Measurements from ENCODE around the gene PEAK1. TPM values are rescaled to one million over a fixed set of nuclear protein-coding genes. Genes with fewer than 3 reads are reported as not detected.

The PEAK1 gene
- total RNA-seq, 4 donors from 2014 or later: 14.5 to 31.1 (median 25.9) TPM

- DNase-seq (ENCODE audit: low spot score in 2 of 2): no peak
- H3K27me3 ChIP-seq: no peaks in the 10 kb centered on the region
- no peak overlapping the region for H3K4me3 ChIP-seq
- no peaks in the 10 kb centered on the region for H3K9me3 ChIP-seq
- 53% methylated on average over 2 of the region's 2 CpGs for WGBS
- no peaks in the 10 kb centered on the region for H3K36me3 ChIP-seq
- H3K27ac ChIP-seq: no peak overlapping the region
- H3K4me1 ChIP-seq: peaks cover 21% of the 10 kb centered on the region
- TF ChIP-seq CTCF (IDR thresholded peaks at IDR 0.05): no peak
- no peak for TF ChIP-seq EP300 (IDR thresholded peaks at IDR 0.05)
- TF ChIP-seq POLR2AphosphoS5 (IDR thresholded peaks at IDR 0.05): no peak
- TF ChIP-seq POLR2A (IDR thresholded peaks at IDR 0.05): no peak
Observed at GRCh38 chr15:77327168-77327567, 92.7 kb downstream of the PEAK1 start.

GRCh38 chr15:77326366-77326765 is 93.5 kb downstream of the PEAK1 start:
- DNase-seq (ENCODE audit: low spot score in 2 of 2): no peak
- Histone ChIP-seq H3K9me3 (no peaks in the 10 kb centered on the region), H3K36me3 (no peaks in the 10 kb centered on the region), H3K27ac (no peak overlapping the region), H3K27me3 (no peaks in the 10 kb centered on the region), H3K4me3 (no peak overlapping the region), H3K4me1 (peaks cover 21% of the 10 kb centered on the region)
- 67% methylated on average over 2 of the region's 2 CpGs for WGBS
- no peak for TF ChIP-seq POLR2A (IDR thresholded peaks at IDR 0.05)
- no peak for TF ChIP-seq CTCF (IDR thresholded peaks at IDR 0.05)
- TF ChIP-seq EP300 (IDR thresholded peaks at IDR 0.05): no peak
- no peak for TF ChIP-seq POLR2AphosphoS5 (IDR thresholded peaks at IDR 0.05)

GRCh38 chr15:77312523-77312922 is 107.4 kb downstream of the PEAK1 start:
- Histone ChIP-seq H3K9me3 (no peaks in the 10 kb centered on the region), H3K4me1 (peaks cover 11% of the 10 kb centered on the region), H3K27me3 (no peaks in the 10 kb centered on the region), H3K27ac (no peak overlapping the region), H3K36me3 (no peaks in the 10 kb centered on the region), H3K4me3 (no peak overlapping the region)
- WGBS: 21% methylated on average over 1 of the region's 1 CpG
- TF ChIP-seq EP300 (IDR thresholded peaks at IDR 0.05) (no peak), CTCF (IDR thresholded peaks at IDR 0.05) (no peak), POLR2A (IDR thresholded peaks at IDR 0.05) (no peak), POLR2AphosphoS5 (IDR thresholded peaks at IDR 0.05) (no peak)
- no peak for DNase-seq (ENCODE audit: low spot score in 2 of 2)

- no peak for DNase-seq (ENCODE audit: low spot score in 2 of 2)
- Histone ChIP-seq H3K36me3 (no peaks in the 10 kb centered on the region), H3K4me3 (no peak overlapping the region), H3K9me3 (no peaks in the 10 kb centered on the region), H3K27ac (no peak overlapping the region), H3K4me1 (peaks cover 11% of the 10 kb centered on the region), H3K27me3 (no peaks in the 10 kb centered on the region)
- TF ChIP-seq CTCF (IDR thresholded peaks at IDR 0.05) (no peak), POLR2AphosphoS5 (IDR thresholded peaks at IDR 0.05) (no peak), POLR2A (IDR thresholded peaks at IDR 0.05) (no peak), EP300 (IDR thresholded peaks at IDR 0.05) (no peak)
- WGBS: 88% methylated on average over 8 of the region's 8 CpGs
Observed at GRCh38 chr15:77311618-77312398, 108.1 kb downstream of the PEAK1 start.

- Histone ChIP-seq H3K36me3 (no peaks in the 10 kb centered on the region), H3K27ac (no peak overlapping the region), H3K9me3 (no peaks in the 10 kb centered on the region), H3K4me3 (no peak overlapping the region), H3K4me1 (peaks cover 11% of the 10 kb centered on the region), H3K27me3 (no peaks in the 10 kb centered on the region)
- DNase-seq (ENCODE audit: low spot score in 2 of 2): no peak
- TF ChIP-seq POLR2A (IDR thresholded peaks at IDR 0.05): no peak
- TF ChIP-seq EP300 (IDR thresholded peaks at IDR 0.05): no peak
- TF ChIP-seq CTCF (IDR thresholded peaks at IDR 0.05): no peak
- no peak for TF ChIP-seq POLR2AphosphoS5 (IDR thresholded peaks at IDR 0.05)
- WGBS: 92% methylated on average over 4 of the region's 4 CpGs
Observed at GRCh38 chr15:77311020-77311419, 108.9 kb downstream of the PEAK1 start.

All from suprapubic skin (tissue), 4 donors.